ENCODE results near the gene ABCC5. TPM values are rescaled to one million over a fixed set of nuclear protein-coding genes. Genes with fewer than 3 reads are reported as not detected.
"Not testable (repeated sequence)": the region's sequence is repeated elsewhere in the genome, so short reads cannot be mapped to it uniquely, and the experiment has no call there.

Gene ABCC5
- total RNA-seq, 1 donor from 2014 or later: 49.4 TPM

GRCh38 chr3:183879243-183879642 is 138.4 kb downstream of the ABCC5 start:
- peaks cover 60% of the 10 kb centered on the region for H3K4me1 ChIP-seq
- intact Hi-C loops (cut with micrococcal nuclease): no loop called here
- no peaks in the 10 kb centered on the region for H3K27me3 ChIP-seq (ENCODE audit: low read depth)
- H3K27ac ChIP-seq (replicated peaks): no peak overlapping the region
- no peak overlapping the region for H3K4me3 ChIP-seq
- H3K9me3 ChIP-seq (replicated peaks): no peaks in the 10 kb centered on the region
- peaks cover 8% of the 10 kb centered on the region for H3K36me3 ChIP-seq
- no peak for DNase-seq
- TF ChIP-seq, protein P1, sequence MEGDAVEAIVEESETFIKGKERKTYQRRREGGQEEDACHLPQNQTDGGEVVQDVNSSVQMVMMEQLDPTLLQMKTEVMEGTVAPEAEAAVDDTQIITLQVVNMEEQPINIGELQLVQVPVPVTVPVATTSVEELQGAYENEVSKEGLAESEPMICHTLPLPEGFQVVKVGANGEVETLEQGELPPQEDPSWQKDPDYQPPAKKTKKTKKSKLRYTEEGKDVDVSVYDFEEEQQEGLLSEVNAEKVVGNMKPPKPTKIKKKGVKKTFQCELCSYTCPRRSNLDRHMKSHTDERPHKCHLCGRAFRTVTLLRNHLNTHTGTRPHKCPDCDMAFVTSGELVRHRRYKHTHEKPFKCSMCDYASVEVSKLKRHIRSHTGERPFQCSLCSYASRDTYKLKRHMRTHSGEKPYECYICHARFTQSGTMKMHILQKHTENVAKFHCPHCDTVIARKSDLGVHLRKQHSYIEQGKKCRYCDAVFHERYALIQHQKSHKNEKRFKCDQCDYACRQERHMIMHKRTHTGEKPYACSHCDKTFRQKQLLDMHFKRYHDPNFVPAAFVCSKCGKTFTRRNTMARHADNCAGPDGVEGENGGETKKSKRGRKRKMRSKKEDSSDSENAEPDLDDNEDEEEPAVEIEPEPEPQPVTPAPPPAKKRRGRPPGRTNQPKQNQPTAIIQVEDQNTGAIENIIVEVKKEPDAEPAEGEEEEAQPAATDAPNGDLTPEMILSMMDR (IDR thresholded peaks at IDR 0.05; ENCODE audit: borderline replicate concordance): no peak

DNA sequence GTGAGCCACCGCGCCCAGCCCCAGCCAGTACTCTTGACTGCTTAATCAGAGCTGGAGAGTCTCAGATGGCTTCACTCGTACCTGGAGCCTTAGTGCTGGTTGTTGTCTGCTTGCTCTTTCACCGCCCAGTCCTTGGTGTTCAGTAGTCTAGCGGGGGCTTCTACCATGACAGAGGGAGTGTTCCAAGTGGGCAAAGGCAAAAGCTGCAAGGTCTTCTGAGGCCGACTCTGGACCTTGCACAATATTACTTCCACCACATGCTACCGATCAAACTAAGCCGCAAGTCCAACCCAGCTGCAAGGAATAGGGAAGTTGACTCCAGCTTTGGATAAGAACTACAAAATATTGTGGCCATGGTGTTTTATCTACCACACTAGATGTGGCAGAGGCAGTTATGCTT is 139.6 kb downstream of the ABCC5 start:
- Histone ChIP-seq H3K4me3 (no peak overlapping the region), H3K9me3 (replicated peaks) (no peaks in the 10 kb centered on the region), H3K27ac (replicated peaks) (peak overlapping the region; percentile 45), H3K4me1 (peaks cover 49% of the 10 kb centered on the region), H3K36me3 (peaks cover 8% of the 10 kb centered on the region), H3K27me3 (ENCODE audit: low read depth) (no peaks in the 10 kb centered on the region)
- no peak for DNase-seq
- intact Hi-C loops (cut with micrococcal nuclease): no loop called here
- TF ChIP-seq, protein P1 (IDR thresholded peaks at IDR 0.05; ENCODE audit: borderline replicate concordance): no peak

- Histone ChIP-seq H3K4me1 (peaks cover 41% of the 10 kb centered on the region), H3K27ac (replicated peaks) (peak overlapping the region; percentile 45)
- H3K9me3 ChIP-seq (replicated peaks); H3K36me3 ChIP-seq; H3K27me3 ChIP-seq (ENCODE audit: low read depth); DNase-seq; H3K4me3 ChIP-seq; intact Hi-C loops (cut with micrococcal nuclease): not testable (repeated sequence)
Measured at GRCh38 chr3:183877227-183877626, 140.5 kb downstream of the ABCC5 start.

- Histone ChIP-seq H3K9me3 (replicated peaks) (no peaks in the 10 kb centered on the region), H3K36me3 (peaks cover 8% of the 10 kb centered on the region), H3K27ac (replicated peaks) (no peak overlapping the region), H3K27me3 (ENCODE audit: low read depth) (no peaks in the 10 kb centered on the region), H3K4me1 (peaks cover 37% of the 10 kb centered on the region), H3K4me3 (no peak overlapping the region)
- DNase-seq: no peak
- intact Hi-C loops (cut with micrococcal nuclease): no loop called here
- TF ChIP-seq, protein P1 (IDR thresholded peaks at IDR 0.05; ENCODE audit: borderline replicate concordance): no peak
Measured at GRCh38 chr3:183875411-183875810, 142.3 kb downstream of the ABCC5 start.

DNA sequence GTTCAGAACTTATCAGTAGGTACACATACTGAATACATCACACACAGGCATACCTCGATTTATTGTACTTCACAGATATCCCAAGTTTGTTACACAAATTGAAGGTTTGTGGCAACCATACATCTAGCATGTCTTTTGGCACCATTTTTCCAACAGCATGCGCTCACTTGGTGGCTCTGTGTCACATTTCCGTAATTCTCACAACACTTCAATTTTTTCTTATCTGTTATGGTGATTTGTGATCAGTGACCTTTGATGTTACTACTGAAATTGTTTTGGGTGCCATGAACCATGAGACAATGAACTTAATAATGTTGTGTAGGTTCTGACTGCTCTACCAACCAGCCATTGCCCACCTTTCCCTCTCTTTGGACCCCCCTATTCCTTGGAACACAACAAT is 143.8 kb downstream of the ABCC5 start:
- Histone ChIP-seq H3K4me3 (no peak overlapping the region), H3K9me3 (replicated peaks) (no peaks in the 10 kb centered on the region), H3K4me1 (peaks cover 22% of the 10 kb centered on the region), H3K27me3 (ENCODE audit: low read depth) (no peaks in the 10 kb centered on the region), H3K27ac (replicated peaks) (no peak overlapping the region), H3K36me3 (peaks cover 5% of the 10 kb centered on the region)
- DNase-seq: no peak
- intact Hi-C loops (cut with micrococcal nuclease): no loop called here
- TF ChIP-seq, protein P1 (IDR thresholded peaks at IDR 0.05; ENCODE audit: borderline replicate concordance): no peak

DNA sequence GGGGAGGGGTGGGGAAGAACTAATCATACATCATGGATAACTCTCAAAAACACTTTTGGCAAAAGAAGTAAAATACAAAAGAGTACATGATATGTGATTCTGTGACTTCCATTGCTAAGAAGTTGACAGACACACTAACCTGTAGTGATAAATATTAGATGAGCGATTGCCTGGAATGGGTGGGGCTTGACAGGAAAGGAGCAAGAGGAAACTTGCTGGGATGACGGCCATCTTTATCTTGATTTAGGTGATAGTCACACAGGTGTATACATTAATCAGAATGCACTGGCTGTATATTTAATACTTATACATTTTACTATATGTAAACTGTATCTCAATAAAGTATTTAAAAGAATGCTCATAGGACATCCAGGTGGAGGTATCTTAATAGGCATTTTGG is 146.1 kb downstream of the ABCC5 start:
- Histone ChIP-seq H3K27me3 (ENCODE audit: low read depth) (no peaks in the 10 kb centered on the region), H3K4me1 (peaks cover 12% of the 10 kb centered on the region), H3K36me3 (peaks cover 14% of the 10 kb centered on the region), H3K27ac (replicated peaks) (no peak overlapping the region), H3K9me3 (replicated peaks) (no peaks in the 10 kb centered on the region), H3K4me3 (no peak overlapping the region)
- TF ChIP-seq, protein P1 (IDR thresholded peaks at IDR 0.05; ENCODE audit: borderline replicate concordance): no peak
- intact Hi-C loops (cut with micrococcal nuclease): no loop called here
- DNase-seq: no peak

Data from left ventricle myocardium inferior (tissue), 1 donor.